SIG-M5 (cell line): ENCODE results near the gene PRSS22.

Experiments used
- DNase-seq: peaks from one replicate; lab custom pipeline; 2025; lab: John Stamatoyannopoulos, UW

Gene PRSS22

GRCh38 chr16:2879854-2880508, 22.0 kb upstream of the PRSS22 start:
- no peak for DNase-seq

GRCh38 chr16:2874912-2875362, 17.0 kb upstream of the PRSS22 start:
- DNase-seq = no peak

DNA sequence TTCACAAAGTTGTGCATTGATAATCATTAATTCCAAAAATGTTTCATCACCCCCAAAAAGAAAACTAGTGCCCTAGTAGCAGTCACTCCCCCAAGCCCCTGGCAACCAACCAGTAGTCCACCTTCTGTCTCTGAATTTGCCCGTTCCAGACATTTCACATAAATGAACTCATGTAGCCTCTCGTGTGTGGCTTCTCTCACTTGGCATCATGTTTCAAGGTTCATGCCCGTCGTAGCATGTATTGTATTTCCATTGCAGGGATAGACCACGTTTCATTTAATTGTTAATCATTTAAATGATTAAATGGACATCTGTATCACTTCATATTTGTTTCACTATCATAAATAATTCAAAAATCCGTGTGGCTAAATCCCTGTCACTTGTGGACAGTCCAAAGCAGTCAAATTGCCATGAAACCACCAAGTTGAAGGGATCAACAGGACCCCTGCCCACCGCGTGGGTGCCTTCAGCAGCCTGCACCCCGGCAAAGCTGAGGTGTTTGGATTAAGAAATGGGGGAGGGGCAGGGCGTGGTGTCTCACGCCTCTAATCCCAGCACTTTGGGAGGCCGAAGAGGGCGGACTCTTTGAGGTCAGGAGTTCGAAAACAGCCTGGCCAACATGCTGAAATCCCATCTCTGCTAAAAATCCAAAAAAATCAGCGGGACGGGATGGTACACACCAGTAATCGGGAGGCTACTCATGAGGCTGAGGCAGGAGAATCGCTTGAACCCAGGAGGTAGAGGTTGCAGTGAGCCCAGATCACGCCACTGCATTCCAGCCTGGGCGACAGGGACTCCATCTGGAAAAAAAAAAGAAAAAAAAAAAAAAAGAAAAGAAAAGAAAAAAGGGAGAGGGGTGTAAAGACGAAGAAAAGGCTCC, 16.3 kb upstream of the PRSS22 start:
- no peak for DNase-seq

GRCh38 chr16:2871926-2872325, 14.0 kb upstream of the PRSS22 start:
- no peak for DNase-seq

DNA sequence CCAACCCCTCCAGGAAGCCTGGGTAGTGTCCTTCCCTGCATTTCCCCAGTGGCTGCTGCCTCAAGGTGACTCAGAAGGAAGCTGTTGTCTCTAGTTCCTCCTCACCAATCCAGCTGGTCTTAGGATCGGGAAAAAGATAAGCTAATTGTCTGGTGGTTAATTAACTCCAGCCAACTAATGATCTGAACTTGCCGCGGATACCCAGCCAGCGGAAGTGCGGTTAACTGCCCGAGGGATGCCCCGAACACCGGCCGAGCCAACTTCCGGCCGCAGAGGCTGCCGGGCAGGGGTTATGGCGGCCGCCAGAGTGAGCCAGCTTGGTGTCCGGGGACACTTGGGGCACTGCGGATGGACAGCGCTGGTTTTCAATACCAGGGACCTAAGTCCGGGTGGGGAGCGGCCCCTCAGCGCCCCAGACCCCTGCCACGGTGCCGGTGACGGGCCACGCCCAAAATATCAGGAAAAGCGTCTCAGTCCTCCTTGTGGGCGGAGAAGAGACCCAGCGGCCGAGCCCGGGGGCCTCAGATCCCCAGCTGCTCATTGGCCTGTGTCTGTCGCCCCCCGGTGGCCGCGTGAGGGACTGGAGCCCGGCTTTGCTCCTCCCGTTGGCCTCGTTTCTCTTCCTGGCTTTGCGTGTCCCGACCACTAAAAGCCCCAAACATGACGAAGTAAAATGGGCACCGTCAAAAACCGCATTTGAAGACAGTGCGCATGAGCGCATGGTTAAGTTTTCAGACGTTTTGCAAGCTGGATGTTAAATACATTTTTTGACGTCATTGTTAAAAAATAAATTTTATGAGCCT, 10.2 kb upstream of the PRSS22 start:
- peak; percentile 63 for DNase-seq

DNA sequence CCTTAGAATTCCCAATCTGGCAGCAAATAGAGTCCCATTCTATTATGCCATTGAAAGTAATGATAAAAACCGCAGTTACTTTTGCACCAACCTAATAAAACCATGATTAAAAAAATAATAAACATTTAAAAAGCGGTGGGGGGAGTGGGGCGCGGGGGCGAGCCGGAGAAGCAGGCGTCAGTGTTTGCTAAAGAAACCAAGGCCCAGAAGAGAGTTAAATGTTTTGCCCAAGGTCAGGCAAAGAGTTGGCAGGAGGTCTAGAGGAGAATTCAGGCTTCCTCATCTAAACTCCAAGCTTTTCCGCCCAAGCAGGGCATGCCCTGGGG, 9.7 kb upstream of the PRSS22 start:
- DNase-seq = no peak

GRCh38 chr16:2866431-2866830, 8.5 kb upstream of the PRSS22 start:
- no peak for DNase-seq

DNA sequence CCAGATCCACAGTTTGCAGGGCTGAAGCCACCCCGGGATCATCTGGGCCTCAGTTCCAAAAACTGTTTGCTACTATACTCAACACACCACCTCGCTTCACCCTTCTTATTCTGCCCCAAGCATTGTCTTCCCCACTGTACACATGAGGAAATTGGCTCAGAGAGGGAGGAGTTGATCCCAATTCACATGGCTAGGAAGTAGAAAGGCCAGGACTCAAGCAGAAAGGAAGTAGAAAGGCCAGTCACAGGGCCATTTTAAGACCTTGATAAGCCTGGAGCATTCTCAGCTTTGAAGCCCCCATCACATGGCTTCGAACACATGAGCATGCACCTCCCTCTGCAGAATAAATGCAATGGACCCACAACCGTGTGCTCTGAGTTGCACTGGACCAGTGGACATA, 7.7 kb upstream of the PRSS22 start:
- no peak for DNase-seq

GRCh38 chr16:2860826-2861567, 3.0 kb upstream of the PRSS22 start:
- DNase-seq = no peak

DNA sequence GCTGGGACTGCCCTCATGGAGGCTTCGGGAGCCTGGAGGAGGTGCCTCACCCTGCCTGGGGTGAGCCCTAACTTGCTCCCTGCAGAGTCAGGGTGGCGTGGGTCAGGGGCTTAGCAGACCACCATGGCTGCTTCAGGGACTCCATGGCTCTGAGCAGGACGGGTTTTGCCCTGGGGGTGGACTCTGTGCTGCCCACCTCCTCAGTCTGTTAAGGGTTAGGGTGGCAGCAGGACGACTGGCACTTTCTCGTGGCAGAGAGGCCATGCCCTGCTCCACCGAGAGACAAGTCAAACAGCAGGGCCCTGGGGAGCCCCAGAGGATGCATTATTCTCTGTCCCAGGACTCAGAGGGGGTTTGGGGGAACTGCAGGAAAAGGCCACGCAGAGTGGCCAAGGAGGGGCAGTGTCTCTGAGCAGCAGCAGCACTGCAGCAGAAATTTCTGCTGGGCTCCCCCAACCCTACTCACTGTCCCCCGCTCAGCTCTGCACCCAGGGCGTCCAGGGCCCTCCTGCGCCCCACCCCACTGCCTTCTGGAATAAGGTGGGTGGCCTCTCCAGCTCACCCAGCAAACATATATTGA, 1.8 kb upstream of the PRSS22 start:
- DNase-seq = no peak

DNA sequence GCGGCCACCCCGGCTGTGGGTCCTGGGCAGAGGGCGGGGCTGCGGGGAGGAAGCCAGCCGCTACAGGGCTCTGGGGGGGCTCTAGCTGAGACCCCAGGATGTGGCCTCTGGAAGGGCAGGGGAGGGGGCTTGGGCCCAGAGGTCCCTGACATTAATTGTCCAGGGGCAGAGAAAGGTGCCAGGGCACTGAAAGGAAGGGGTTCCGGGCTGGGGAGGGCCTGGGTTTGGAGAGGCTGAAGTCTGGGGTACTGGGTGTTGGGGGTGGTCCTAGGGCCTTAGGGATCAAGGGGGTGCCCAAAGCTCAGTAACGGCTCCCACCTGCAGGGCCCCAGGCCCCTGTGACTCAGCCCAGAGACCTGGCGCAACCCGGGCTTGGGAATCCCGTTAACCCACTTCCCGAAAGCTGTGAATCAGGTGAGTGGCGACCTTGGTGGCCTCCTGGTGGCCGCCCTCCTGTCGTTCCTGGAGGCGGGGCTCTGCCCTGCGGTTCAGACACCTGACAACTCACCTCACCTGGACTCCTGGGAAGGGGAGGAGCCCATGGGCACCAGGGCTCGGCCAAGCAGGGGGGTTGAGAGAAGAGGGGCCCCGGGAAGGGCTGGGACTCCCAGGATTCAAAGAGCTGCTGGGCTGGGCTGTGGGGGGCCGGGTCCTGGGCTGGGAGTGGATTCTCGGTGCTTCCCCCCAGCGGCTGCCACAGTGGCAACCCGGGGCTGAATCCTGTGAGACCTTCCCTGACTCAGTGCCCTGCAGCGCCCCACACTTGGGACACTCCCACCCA, 465 bp upstream of the PRSS22 start:
- DNase-seq = no peak

DNA sequence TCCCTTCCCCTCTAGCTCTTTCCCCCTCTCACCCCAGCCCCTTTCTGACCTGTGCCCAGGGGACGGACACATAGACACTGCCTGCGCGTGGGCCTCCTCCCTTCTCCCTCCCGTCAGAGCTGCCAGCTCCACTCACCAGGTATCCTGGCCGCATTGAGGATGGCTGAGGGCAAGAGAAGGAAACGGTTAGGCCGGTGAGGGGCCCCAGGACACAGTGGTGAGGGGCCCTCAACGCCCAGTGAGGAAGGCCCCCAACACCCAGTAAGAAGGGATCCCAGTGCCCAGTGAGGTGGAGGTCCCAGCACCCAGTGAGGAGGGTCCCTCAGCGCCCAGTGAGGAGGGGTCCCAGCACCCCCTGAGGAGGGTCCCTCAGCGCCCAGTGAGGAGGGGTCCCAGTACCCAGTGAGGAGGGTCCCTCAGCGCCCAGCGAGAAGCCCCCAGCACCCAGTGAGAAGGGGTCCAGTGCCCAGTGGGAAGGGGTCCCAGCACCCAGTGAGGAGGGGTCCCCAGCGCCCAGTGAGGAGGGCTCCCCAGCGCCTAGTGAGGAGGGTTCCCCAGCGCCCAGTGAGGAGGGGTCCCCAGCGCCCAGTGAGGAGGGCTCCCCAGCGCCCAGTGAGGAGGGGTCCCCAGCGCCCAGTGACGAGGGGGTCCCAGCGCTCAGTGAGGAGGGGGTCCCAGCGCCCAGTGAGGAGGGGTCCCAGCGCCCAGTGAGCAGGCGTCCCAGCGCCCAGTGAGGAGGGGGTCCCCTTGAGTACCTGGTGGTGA, 1.1 kb downstream of the PRSS22 start:
- DNase-seq = no peak

- no peak for DNase-seq
Measured at GRCh38 chr16:2856061-2856670, 1.8 kb downstream of the PRSS22 start.

- no peak for DNase-seq
Measured at GRCh38 chr16:2855536-2855935, 2.4 kb downstream of the PRSS22 start.

GRCh38 chr16:2854700-2855309, 3.2 kb downstream of the PRSS22 start:
- no peak for DNase-seq

GRCh38 chr16:2853531-2854073, 4.4 kb downstream of the PRSS22 start:
- no peak for DNase-seq

DNA sequence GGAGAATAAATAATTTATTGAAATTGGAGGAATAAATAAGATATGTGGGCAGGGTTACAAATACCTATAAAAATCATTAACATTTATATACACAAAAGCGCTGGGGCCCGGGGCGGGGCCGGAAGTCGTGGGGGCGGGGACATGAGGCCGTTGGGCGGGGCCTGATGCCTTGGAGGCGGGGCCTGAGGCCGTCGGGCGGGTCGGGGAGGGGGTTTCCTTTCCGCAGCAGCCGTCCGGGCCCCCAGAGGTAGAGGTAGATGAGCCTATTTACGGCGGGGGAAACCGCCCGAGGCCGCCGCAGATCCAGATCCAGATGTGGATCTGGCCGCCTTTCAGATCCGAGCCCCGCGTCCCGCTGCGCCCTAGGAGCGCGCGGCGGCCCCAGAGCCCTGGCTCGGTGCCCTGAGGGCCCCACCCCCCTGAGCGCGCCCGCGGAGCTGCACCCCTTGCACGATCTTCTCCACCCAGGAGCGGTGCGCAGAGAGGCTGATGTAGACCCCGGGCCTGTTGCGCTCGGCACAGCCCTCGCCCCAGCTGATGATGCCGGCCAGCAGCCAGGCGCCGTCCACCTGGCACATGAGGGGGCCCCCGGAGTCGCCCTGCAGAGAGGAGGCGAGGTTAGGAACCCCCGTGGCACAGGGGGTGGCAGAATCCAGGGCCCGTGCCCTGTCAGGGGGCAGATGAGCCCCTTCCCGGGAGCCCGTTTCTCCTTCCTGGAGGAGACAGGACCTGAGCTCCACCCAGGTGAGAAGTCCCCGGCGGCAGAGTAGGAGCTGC, 5.1 kb downstream of the PRSS22 start:
- DNase-seq = no peak
